ENCODE measurements around the gene HLA-DRB1.

DNA sequence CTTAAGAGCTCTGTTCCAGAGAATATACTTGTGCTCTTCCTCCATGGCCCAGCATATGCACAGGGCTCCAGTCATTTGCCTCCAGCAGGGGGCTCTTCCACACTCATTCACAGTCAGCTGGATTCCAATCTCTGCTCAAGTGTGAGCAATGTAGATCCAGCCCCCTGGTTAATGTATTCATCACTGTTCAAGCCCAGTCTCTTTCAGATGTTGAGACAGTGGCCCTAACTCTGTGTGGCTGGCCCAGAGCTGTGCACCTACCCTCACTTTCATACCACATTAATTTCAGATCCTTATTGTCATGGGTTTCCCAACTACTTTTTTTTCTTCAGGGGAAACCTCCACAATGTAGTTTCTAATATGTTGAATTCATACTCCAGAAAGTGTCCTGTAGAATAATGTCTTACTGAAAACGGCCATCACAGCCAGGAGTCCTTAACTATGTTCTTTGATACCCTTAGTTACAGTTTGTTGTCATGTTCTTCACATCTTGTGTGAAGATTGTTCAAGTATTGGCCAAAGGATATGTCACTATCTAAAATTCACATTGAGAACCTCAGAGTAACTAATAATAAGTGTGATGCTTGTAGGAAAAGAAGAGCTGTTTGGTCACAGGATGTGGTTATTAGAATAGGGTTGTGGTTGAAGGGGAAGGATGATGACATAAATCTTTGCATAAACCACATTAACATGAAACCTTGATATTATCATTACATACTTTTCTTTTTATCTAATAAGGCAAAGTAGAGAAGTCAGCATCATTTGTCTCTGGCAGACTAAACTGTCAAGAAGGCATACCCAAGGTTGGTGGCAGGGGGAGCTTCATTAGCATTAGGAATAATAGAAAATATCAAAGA is 33.1 kb upstream of the HLA-DRB1 start:
- no peak for TF ChIP-seq FOXP2 (optimal IDR thresholded peaks at IDR 0.05; ENCODE audit: borderline replicate concordance, extremely low read depth, extremely low read length, insufficient read depth)
- no peak for TF ChIP-seq TAF1 (IDR thresholded peaks at IDR 0.05; ENCODE audit: borderline replicate concordance, insufficient read depth, low read length)
